Mammary epithelial cell (primary cell): ENCODE results near the gene EFNA2.

Experiments used
- CTCF ChIP-seq, 2 donors: IDR thresholded peaks in 1 of 2; conservative IDR thresholded peaks in 1 of 2; 2 replicates each; pipeline ENCODE4 v1.5.1; 2011 to 2012; ENCODE audit warnings: inconsistent platforms in 2 of 2, low read length in 2 of 2, mild to moderate bottlenecking in 2 of 2, control low read depth in 1 of 2, low read depth in 1 of 2; ENCODE audit not compliant: insufficient read depth in 1 of 2; ENCODE audit errors: extremely low read depth in 1 of 2
- EZH2 ChIP-seq: IDR thresholded peaks from 2 replicates; pipeline ENCODE4 v1.6.1; 2012; ENCODE audit warnings: low read length, inconsistent platforms, borderline replicate concordance

GRCh38 chr19:1249298-1249989, 36.2 kb upstream of the EFNA2 start:
- TF ChIP-seq CTCF (conservative IDR thresholded peaks at IDR 0.05 in 1 of 2, IDR thresholded peaks at IDR 0.05 in 1 of 2; ENCODE audit: extremely low read depth in 1 of 2, insufficient read depth in 1 of 2, low read depth in 1 of 2, low read length in 2 of 2) = no peak
- no peak for TF ChIP-seq EZH2
